Activated CD8-positive, alpha-beta T cell treated with anti-CD3 and anti-CD28 coated beads for 36 hours (primary cell): Measurements from ENCODE around the gene THUMPD3. TPM values are rescaled to one million over a fixed set of nuclear protein-coding genes. Genes with fewer than 3 reads are reported as not detected.

ENCODE experiments used
- ATAC-seq: fragments of 200-7000 bp; cut with Tn5 transposase; one replicate; pipeline ENCODE4 v1.10.0; 2021; ENCODE audit warnings: mild to moderate bottlenecking, moderate library complexity
- CTCF ChIA-PET: fragments of 350-600 bp; sonication (Branson Sonifier 250); formaldehyde crosslinking; loops from one replicate; lab custom pipeline; 2021; ENCODE audit warnings: antibody characterized with exemption; lab: Charles Lee
- POLR2A ChIA-PET: fragments of 350-600 bp; sonication (Branson Sonifier 250); formaldehyde crosslinking; loops from one replicate; lab custom pipeline; 2021; ENCODE audit warnings: antibody characterized with exemption; lab: Charles Lee
- DNase-seq: peaks from one replicate; pipeline ENCODE4 v3.0.0-alpha.2; 2020
- H3K27ac Mint-ChIP-seq: one replicate; pipeline ENCODE4 v1.8.0; 2021; ENCODE audit warnings: mild to moderate bottlenecking, mixed read lengths
- H3K27me3 Mint-ChIP-seq: one replicate; pipeline ENCODE4 v1.8.0; 2021; ENCODE audit warnings: mixed read lengths
- H3K36me3 Mint-ChIP-seq: one replicate; pipeline ENCODE4 v1.8.0; 2021; ENCODE audit warnings: low read depth, mixed read lengths
- H3K4me1 Mint-ChIP-seq: one replicate; pipeline ENCODE4 v1.8.0; 2021; ENCODE audit warnings: low read depth, mixed read lengths
- H3K4me3 Mint-ChIP-seq: one replicate; pipeline ENCODE4 v1.8.0; 2021; ENCODE audit warnings: mild to moderate bottlenecking, moderate library complexity, mixed read lengths
- H3K9me3 Mint-ChIP-seq: one replicate; pipeline ENCODE4 v1.8.0; 2021; ENCODE audit warnings: mixed read lengths
- CTCF ChIP-seq: fragments of 200-600 bp; IDR thresholded peaks from one replicate; pipeline ENCODE4 v1.8.0; 2022; ENCODE audit warnings: antibody characterized with exemption, mild to moderate bottlenecking
- intact Hi-C: fragments of 100-400 bp; cut with micrococcal nuclease; formaldehyde crosslinking; loops from one replicate; pipeline ENCODE4 v1.10.0; 2022
- total RNA-seq, 2 experiments: library from RNA; stranded (reverse); gene quantifications; one replicate each; pipeline ENCODE4 v1.2.3, GENCODE V29; 2021

THUMPD3 gene
- total RNA-seq, 2 experiments from 2014 or later = 62.9 to 66.3 TPM

- ATAC-seq = no peak
- TF ChIP-seq CTCF = no peak
- POLR2A ChIA-PET = interaction anchor here (0.7 to 7.6 kb wide), 23 partner anchors 9 to 385 kb away, joined by 3 to 83 read pairs (median 5); partner anchors contain the start of gene THUMPD3
- CTCF ChIA-PET = interaction anchor here (0.6 to 3.0 kb wide), 6 partner anchors 12 to 333 kb away, joined by 3 to 8 read pairs (median 5); partner anchors contain the start of gene THUMPD3
- Mint-ChIP-seq H3K4me3 (peak overlapping the region; percentile 92), H3K4me1 (peaks cover 62% of the 10 kb centered on the region), H3K9me3 (no peaks in the 10 kb centered on the region), H3K27me3 (no peaks in the 10 kb centered on the region), H3K27ac (peak overlapping the region; percentile 97), H3K36me3 (peaks cover 69% of the 10 kb centered on the region)
- no peak for DNase-seq
- intact Hi-C loops = no loop called here
These were observed 32.9 kb downstream of the THUMPD3 start for GRCh38 chr3:9395570-9396300.

GRCh38 chr3:9396301-9396631 lies 33.4 kb downstream of the THUMPD3 start:
- intact Hi-C loops = no loop called here
- H3K4me3 Mint-ChIP-seq = peak overlapping the region; percentile 92
- ChIA-PET CTCF (interaction anchor here (1.1 to 3.0 kb wide), 2 partner anchors 24 to 26 kb away, joined by 4 to 8 read pairs; no protein-coding TSS in a partner anchor), POLR2A (interaction anchor here (0.6 to 7.6 kb wide), 21 partner anchors 10 to 430 kb away, joined by 3 to 83 read pairs (median 5); partner anchors contain the start of gene THUMPD3)
- ATAC-seq (peak; percentile 38), DNase-seq (peak; percentile 90)
- H3K27ac Mint-ChIP-seq = peak overlapping the region; percentile 97
- no peak for TF ChIP-seq CTCF
- H3K36me3 Mint-ChIP-seq = peaks cover 67% of the 10 kb centered on the region
- H3K9me3 Mint-ChIP-seq = no peaks in the 10 kb centered on the region
- no peaks in the 10 kb centered on the region for H3K27me3 Mint-ChIP-seq
- H3K4me1 Mint-ChIP-seq = peaks cover 62% of the 10 kb centered on the region

GRCh38 chr3:9396632-9397331 lies 33.9 kb downstream of the THUMPD3 start:
- Mint-ChIP-seq H3K4me1 (peaks cover 61% of the 10 kb centered on the region), H3K9me3 (no peaks in the 10 kb centered on the region), H3K27me3 (no peaks in the 10 kb centered on the region), H3K27ac (peak overlapping the region; percentile 99), H3K4me3 (peak overlapping the region; percentile 92), H3K36me3 (peaks cover 62% of the 10 kb centered on the region)
- intact Hi-C loops = no loop called here
- ATAC-seq (peak; percentile 75), DNase-seq (peak; percentile 99)
- no peak for TF ChIP-seq CTCF
- ChIA-PET CTCF (interaction anchor here (1.1 to 3.0 kb wide), 2 partner anchors 23 to 26 kb away, joined by 4 to 8 read pairs; no protein-coding TSS in a partner anchor), POLR2A (interaction anchor here (0.6 to 7.6 kb wide), 17 partner anchors 11 to 430 kb away, joined by 3 to 83 read pairs (median 5); partner anchors contain the start of genes BRPF1 and THUMPD3)

- ChIA-PET CTCF (interaction anchor here (3.0 kb wide), 1 partner anchor 23 kb away, joined by 8 read pairs; no protein-coding TSS in a partner anchor), POLR2A (interaction anchor here (0.7 to 7.6 kb wide), 12 partner anchors 9 to 431 kb away, joined by 3 to 83 read pairs (median 5); partner anchors contain the start of genes BRPF1 and THUMPD3)
- Mint-ChIP-seq H3K27ac (peak within 1 kb of the TSS; percentile 99), H3K36me3 (peaks cover 55% of the 10 kb centered on the region), H3K9me3 (no peaks in the 10 kb centered on the region), H3K4me1 (peaks cover 61% of the 10 kb centered on the region), H3K4me3 (peak within 1 kb of the TSS; percentile 92), H3K27me3 (no peaks in the 10 kb centered on the region)
- no peak for TF ChIP-seq CTCF
- ATAC-seq (peak; percentile 66), DNase-seq (peak; percentile 99)
- intact Hi-C loops = no loop called here
These were observed 34.6 kb downstream of the THUMPD3 start, which contains the start of gene SETD5 for GRCh38 chr3:9397332-9397905. Gene SETD5, plus strand, starts transcription at chr3:9397615. Its CDS starts 31,324 bp downstream, at chr3:9428939.
